ENCODE results near the gene ZNF213. TPM values are rescaled to one million over a fixed set of nuclear protein-coding genes. Genes with fewer than 3 reads are reported as not detected.

The ZNF213 gene
- total and polyA plus RNA-seq, 2 donors = 1.5 to 5.2 TPM

- WGBS = 4% methylated on average over 59 of the region's 59 CpGs
- Histone ChIP-seq H3K4me1 (ENCODE audit: control insufficient read depth in 2 of 2, insufficient read depth in 2 of 2, low read length in 2 of 2) (peaks cover 11 to 26% of the 10 kb centered on the region in 2 donors), H3K36me3 (ENCODE audit: control insufficient read depth in 2 of 2, insufficient read depth in 2 of 2, low read length in 1 of 2) (no peaks in the 10 kb centered on the region), H3K9me3 (ENCODE audit: control insufficient read depth in 2 of 2, insufficient read depth in 1 of 2, low read length in 1 of 2) (peaks cover 2 to 30% of the 10 kb centered on the region in 2 donors), H3K27me3 (ENCODE audit: control insufficient read depth in 2 of 2, insufficient read depth in 1 of 2, low read length in 1 of 2) (peaks cover 51 to 98% of the 10 kb centered on the region in 2 donors), H3K27ac (ENCODE audit: low read depth in 1 of 2, low read length in 1 of 2) (peak overlapping the region in 1 of 2 donors; percentile 8), H3K4me3 (ENCODE audit: low read length in 2 of 2) (peak overlapping the region; percentile 50 to 79)
- DNase-seq (ENCODE audit: low read depth in 6 of 9, low spot score in 9 of 9) = peak in 1 of 9 donors; percentile 42
These were observed 22.6 kb downstream of the ZNF213 start for GRCh38 chr16:3157229-3158025.

GRCh38 chr16:3158026-3158509, 23.2 kb downstream of the ZNF213 start:
- H3K9me3 ChIP-seq (ENCODE audit: control insufficient read depth in 2 of 2, insufficient read depth in 1 of 2, low read length in 1 of 2) = peaks cover 2 to 26% of the 10 kb centered on the region in 2 donors
- H3K4me1 ChIP-seq (ENCODE audit: control insufficient read depth in 2 of 2, insufficient read depth in 2 of 2, low read length in 2 of 2) = peaks cover 11 to 23% of the 10 kb centered on the region in 2 donors
- WGBS = 1% methylated on average over 27 of the region's 27 CpGs
- peaks cover 50 to 96% of the 10 kb centered on the region in 2 donors for H3K27me3 ChIP-seq (ENCODE audit: control insufficient read depth in 2 of 2, insufficient read depth in 1 of 2, low read length in 1 of 2)
- peak in 1 of 9 donors; percentile 24 for DNase-seq (ENCODE audit: low read depth in 6 of 9, low spot score in 9 of 9)
- H3K36me3 ChIP-seq (ENCODE audit: control insufficient read depth in 2 of 2, insufficient read depth in 2 of 2, low read length in 1 of 2) = no peaks in the 10 kb centered on the region
- peak overlapping the region in 1 of 2 donors; percentile 24 for H3K27ac ChIP-seq (ENCODE audit: low read depth in 1 of 2, low read length in 1 of 2)
- H3K4me3 ChIP-seq (ENCODE audit: low read length in 2 of 2) = peak overlapping the region; percentile 50 to 79

- peaks cover 2 to 26% of the 10 kb centered on the region in 2 donors for H3K9me3 ChIP-seq (ENCODE audit: control insufficient read depth in 2 of 2, insufficient read depth in 1 of 2, low read length in 1 of 2)
- peak in 6 of 9 donors; percentile 48 to 90 (median 78) for DNase-seq (ENCODE audit: low read depth in 6 of 9, low spot score in 9 of 9)
- H3K27me3 ChIP-seq (ENCODE audit: control insufficient read depth in 2 of 2, insufficient read depth in 1 of 2, low read length in 1 of 2) = peaks cover 47 to 95% of the 10 kb centered on the region in 2 donors
- H3K36me3 ChIP-seq (ENCODE audit: control insufficient read depth in 2 of 2, insufficient read depth in 2 of 2, low read length in 1 of 2) = no peaks in the 10 kb centered on the region
- WGBS = under 1% methylated on average over 70 of the region's 70 CpGs
- peak overlapping the region in 1 of 2 donors; percentile 46 for H3K27ac ChIP-seq (ENCODE audit: low read depth in 1 of 2, low read length in 1 of 2)
- H3K4me3 ChIP-seq (ENCODE audit: low read length in 2 of 2) = peak overlapping the region; percentile 50 to 79
- H3K4me1 ChIP-seq (ENCODE audit: control insufficient read depth in 2 of 2, insufficient read depth in 2 of 2, low read length in 2 of 2) = peaks cover 11 to 23% of the 10 kb centered on the region in 2 donors
These were observed 23.9 kb downstream of the ZNF213 start for GRCh38 chr16:3158510-3159314.

- DNase-seq (ENCODE audit: low read depth in 6 of 9, low spot score in 9 of 9) = no peak
- Histone ChIP-seq H3K36me3 (ENCODE audit: control insufficient read depth in 2 of 2, insufficient read depth in 2 of 2, low read length in 1 of 2) (no peaks in the 10 kb centered on the region), H3K27me3 (ENCODE audit: control insufficient read depth in 2 of 2, insufficient read depth in 1 of 2, low read length in 1 of 2) (peaks cover 32 to 87% of the 10 kb centered on the region in 2 donors), H3K4me1 (ENCODE audit: control insufficient read depth in 2 of 2, insufficient read depth in 2 of 2, low read length in 2 of 2) (peaks cover 11 to 28% of the 10 kb centered on the region in 2 donors), H3K4me3 (ENCODE audit: low read length in 2 of 2) (no peak overlapping the region), H3K27ac (ENCODE audit: low read depth in 1 of 2, low read length in 1 of 2) (no peak overlapping the region), H3K9me3 (ENCODE audit: control insufficient read depth in 2 of 2, insufficient read depth in 1 of 2, low read length in 1 of 2) (peaks cover 0 to 23% of the 10 kb centered on the region in 2 donors)
- 93% methylated on average over 36 of the region's 36 CpGs for WGBS
These were observed 26.6 kb downstream of the ZNF213 start for GRCh38 chr16:3161235-3162018.

- Histone ChIP-seq H3K4me1 (ENCODE audit: control insufficient read depth in 2 of 2, insufficient read depth in 2 of 2, low read length in 2 of 2) (peaks cover 4 to 12% of the 10 kb centered on the region in 2 donors), H3K27ac (ENCODE audit: low read depth in 1 of 2, low read length in 1 of 2) (no peak overlapping the region), H3K27me3 (ENCODE audit: control insufficient read depth in 2 of 2, insufficient read depth in 1 of 2, low read length in 1 of 2) (peaks cover 30 to 84% of the 10 kb centered on the region in 2 donors), H3K36me3 (ENCODE audit: control insufficient read depth in 2 of 2, insufficient read depth in 2 of 2, low read length in 1 of 2) (no peaks in the 10 kb centered on the region), H3K4me3 (ENCODE audit: low read length in 2 of 2) (no peak overlapping the region), H3K9me3 (ENCODE audit: control insufficient read depth in 2 of 2, insufficient read depth in 1 of 2, low read length in 1 of 2) (peaks cover 0 to 6% of the 10 kb centered on the region in 2 donors)
- no peak for DNase-seq (ENCODE audit: low read depth in 6 of 9, low spot score in 9 of 9)
- WGBS = 92% methylated on average over 37 of the region's 37 CpGs
These were observed 29.5 kb downstream of the ZNF213 start for GRCh38 chr16:3164121-3164991.

GRCh38 chr16:3165111-3165822, 30.4 kb downstream of the ZNF213 start:
- H3K36me3 ChIP-seq (ENCODE audit: control insufficient read depth in 2 of 2, insufficient read depth in 2 of 2, low read length in 1 of 2) = no peaks in the 10 kb centered on the region
- no peaks in the 10 kb centered on the region for H3K9me3 ChIP-seq (ENCODE audit: control insufficient read depth in 2 of 2, insufficient read depth in 1 of 2, low read length in 1 of 2)
- DNase-seq (ENCODE audit: low read depth in 6 of 9, low spot score in 9 of 9) = no peak
- 95% methylated on average over 12 of the region's 12 CpGs for WGBS
- peak overlapping the region; percentile 20 to 33 for H3K4me3 ChIP-seq (ENCODE audit: low read length in 2 of 2)
- H3K27me3 ChIP-seq (ENCODE audit: control insufficient read depth in 2 of 2, insufficient read depth in 1 of 2, low read length in 1 of 2) = peaks cover 30 to 84% of the 10 kb centered on the region in 2 donors
- H3K27ac ChIP-seq (ENCODE audit: low read depth in 1 of 2, low read length in 1 of 2) = no peak overlapping the region
- H3K4me1 ChIP-seq (ENCODE audit: control insufficient read depth in 2 of 2, insufficient read depth in 2 of 2, low read length in 2 of 2) = peaks cover 0 to 6% of the 10 kb centered on the region in 2 donors

GRCh38 chr16:3166505-3166886, 31.7 kb downstream of the ZNF213 start:
- H3K4me1 ChIP-seq (ENCODE audit: control insufficient read depth in 2 of 2, insufficient read depth in 2 of 2, low read length in 2 of 2) = peaks cover 5 to 17% of the 10 kb centered on the region in 2 donors
- H3K27me3 ChIP-seq (ENCODE audit: control insufficient read depth in 2 of 2, insufficient read depth in 1 of 2, low read length in 1 of 2) = peaks cover 39 to 86% of the 10 kb centered on the region in 2 donors
- DNase-seq (ENCODE audit: low read depth in 6 of 9, low spot score in 9 of 9) = no peak
- H3K36me3 ChIP-seq (ENCODE audit: control insufficient read depth in 2 of 2, insufficient read depth in 2 of 2, low read length in 1 of 2) = no peaks in the 10 kb centered on the region
- H3K4me3 ChIP-seq (ENCODE audit: low read length in 2 of 2) = no peak overlapping the region
- 57% methylated on average over 1 of the region's 1 CpG for WGBS
- H3K27ac ChIP-seq (ENCODE audit: low read depth in 1 of 2, low read length in 1 of 2) = no peak overlapping the region
- peaks cover 0 to 5% of the 10 kb centered on the region in 2 donors for H3K9me3 ChIP-seq (ENCODE audit: control insufficient read depth in 2 of 2, insufficient read depth in 1 of 2, low read length in 1 of 2)

Data from thymus (tissue), 11 donors.